Mammary epithelial cell (primary cell): ENCODE data around the gene SCN10A.

Experiments used
- EZH2 ChIP-seq: IDR thresholded peaks from 2 replicates; pipeline ENCODE4 v1.6.1; 2012; ENCODE audit warnings: low read length, inconsistent platforms, borderline replicate concordance
- TF ChIP-seq, protein P1 (sequence below), 2 donors: IDR thresholded peaks in 1 of 2; conservative IDR thresholded peaks in 1 of 2; 2 replicates each; pipeline ENCODE4 v1.5.1; 2011 to 2012; ENCODE audit warnings: inconsistent platforms in 2 of 2, low read length in 2 of 2, mild to moderate bottlenecking in 2 of 2, control low read depth in 1 of 2, low read depth in 1 of 2; ENCODE audit not compliant: insufficient read depth in 1 of 2; ENCODE audit errors: extremely low read depth in 1 of 2

GRCh38 chr3:38823722-38824121 lies 7.7 kb upstream of the SCN10A start:
- TF ChIP-seq, protein P1, sequence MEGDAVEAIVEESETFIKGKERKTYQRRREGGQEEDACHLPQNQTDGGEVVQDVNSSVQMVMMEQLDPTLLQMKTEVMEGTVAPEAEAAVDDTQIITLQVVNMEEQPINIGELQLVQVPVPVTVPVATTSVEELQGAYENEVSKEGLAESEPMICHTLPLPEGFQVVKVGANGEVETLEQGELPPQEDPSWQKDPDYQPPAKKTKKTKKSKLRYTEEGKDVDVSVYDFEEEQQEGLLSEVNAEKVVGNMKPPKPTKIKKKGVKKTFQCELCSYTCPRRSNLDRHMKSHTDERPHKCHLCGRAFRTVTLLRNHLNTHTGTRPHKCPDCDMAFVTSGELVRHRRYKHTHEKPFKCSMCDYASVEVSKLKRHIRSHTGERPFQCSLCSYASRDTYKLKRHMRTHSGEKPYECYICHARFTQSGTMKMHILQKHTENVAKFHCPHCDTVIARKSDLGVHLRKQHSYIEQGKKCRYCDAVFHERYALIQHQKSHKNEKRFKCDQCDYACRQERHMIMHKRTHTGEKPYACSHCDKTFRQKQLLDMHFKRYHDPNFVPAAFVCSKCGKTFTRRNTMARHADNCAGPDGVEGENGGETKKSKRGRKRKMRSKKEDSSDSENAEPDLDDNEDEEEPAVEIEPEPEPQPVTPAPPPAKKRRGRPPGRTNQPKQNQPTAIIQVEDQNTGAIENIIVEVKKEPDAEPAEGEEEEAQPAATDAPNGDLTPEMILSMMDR (conservative IDR thresholded peaks at IDR 0.05 in 1 of 2, IDR thresholded peaks at IDR 0.05 in 1 of 2; ENCODE audit: extremely low read depth in 1 of 2, insufficient read depth in 1 of 2, low read depth in 1 of 2, low read length in 2 of 2) = no peak
- no peak for TF ChIP-seq EZH2
